Effector memory CD4-positive, alpha-beta T cell (primary cell): ENCODE data around the gene SIK3.

Experiments used
- DNase-seq, 3 donors: peaks; one replicate each; pipeline ENCODE4 v3.0.0-alpha.2; 2020
- H3K27ac ChIP-seq: 2 replicates; pipeline ENCODE4 v1.7.0; 2013; ENCODE audit warnings: mild to moderate bottlenecking, low read length, moderate library complexity; ENCODE audit not compliant: insufficient read depth, poor library complexity, severe bottlenecking
- H3K27me3 ChIP-seq: replicated peaks from 2 replicates; pipeline ENCODE4 v1.7.0; 2013; ENCODE audit warnings: mild to moderate bottlenecking, low read length; ENCODE audit not compliant: insufficient read depth, control insufficient read depth, poor library complexity, severe bottlenecking
- H3K36me3 ChIP-seq: 2 replicates; pipeline ENCODE4 v1.7.0; 2013; ENCODE audit warnings: mild to moderate bottlenecking, low read length, moderate library complexity; ENCODE audit not compliant: control insufficient read depth, insufficient read depth
- H3K4me1 ChIP-seq: 2 replicates; pipeline ENCODE4 v1.7.0; 2013; ENCODE audit warnings: low read length, mild to moderate bottlenecking; ENCODE audit not compliant: control insufficient read depth, insufficient read depth, poor library complexity, severe bottlenecking
- H3K4me3 ChIP-seq: 2 replicates; pipeline ENCODE4 v1.7.0; 2013; ENCODE audit warnings: low read length, low read depth, mild to moderate bottlenecking; ENCODE audit not compliant: insufficient read depth, poor library complexity, severe bottlenecking
- H3K9me3 ChIP-seq: 2 replicates; pipeline ENCODE4 v1.7.0; 2013; ENCODE audit warnings: mild to moderate bottlenecking, low read length, moderate library complexity; ENCODE audit not compliant: control insufficient read depth

The SIK3 gene

GRCh38 chr11:116797816-116798215 is 300.4 kb downstream of the SIK3 start:
- Histone ChIP-seq H3K27ac (no peak overlapping the region), H3K27me3 (no peaks in the 10 kb centered on the region), H3K4me1 (no peaks in the 10 kb centered on the region), H3K36me3 (no peaks in the 10 kb centered on the region), H3K4me3 (no peak overlapping the region), H3K9me3 (no peaks in the 10 kb centered on the region)
- DNase-seq: no peak

DNA sequence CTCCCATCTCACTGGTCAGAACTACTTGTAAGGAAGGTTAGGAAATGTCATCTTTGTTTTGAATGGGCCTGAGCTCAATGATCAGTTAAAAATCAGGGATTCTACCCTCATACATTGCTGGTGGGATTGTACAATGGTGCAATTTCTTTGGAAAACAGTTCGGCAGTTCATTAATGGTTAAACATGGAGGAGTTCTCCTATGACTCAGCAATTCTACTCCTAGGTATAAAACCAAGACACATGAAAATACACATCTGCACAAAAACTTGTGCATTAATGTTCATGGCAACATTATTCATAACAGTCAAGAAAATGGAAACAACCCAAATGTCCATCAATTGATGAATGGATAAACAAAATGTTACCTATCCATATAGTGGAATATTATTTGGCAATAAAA is 301.7 kb downstream of the SIK3 start:
- no peak for DNase-seq
- H3K27ac ChIP-seq: no peak overlapping the region
- H3K9me3 ChIP-seq: no peaks in the 10 kb centered on the region
- no peaks in the 10 kb centered on the region for H3K36me3 ChIP-seq
- peaks cover under 1% of the 10 kb centered on the region for H3K4me1 ChIP-seq
- H3K27me3 ChIP-seq: no peaks in the 10 kb centered on the region
- H3K4me3 ChIP-seq: no peak overlapping the region

DNA sequence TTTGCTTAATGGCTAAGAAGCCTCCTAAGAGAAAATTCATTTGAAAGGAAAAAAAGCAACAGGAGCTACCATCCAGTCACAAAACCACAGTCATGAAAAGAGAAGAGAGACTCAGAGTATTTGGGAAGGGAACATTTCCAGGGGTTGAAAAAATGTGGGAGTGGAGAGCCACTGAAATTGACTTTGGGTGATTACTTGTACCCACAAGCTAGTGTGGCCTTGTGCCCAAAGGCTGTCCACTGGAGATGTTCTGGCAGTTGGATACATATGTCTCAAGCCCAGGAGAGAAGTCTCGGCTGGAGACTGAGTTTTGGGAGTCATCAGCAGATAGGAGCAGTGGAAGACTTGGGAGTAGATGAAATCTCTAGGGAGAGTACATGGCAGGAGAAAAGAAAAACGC is 303.4 kb downstream of the SIK3 start:
- H3K4me3 ChIP-seq: no peak overlapping the region
- no peaks in the 10 kb centered on the region for H3K9me3 ChIP-seq
- no peak for DNase-seq

DNA sequence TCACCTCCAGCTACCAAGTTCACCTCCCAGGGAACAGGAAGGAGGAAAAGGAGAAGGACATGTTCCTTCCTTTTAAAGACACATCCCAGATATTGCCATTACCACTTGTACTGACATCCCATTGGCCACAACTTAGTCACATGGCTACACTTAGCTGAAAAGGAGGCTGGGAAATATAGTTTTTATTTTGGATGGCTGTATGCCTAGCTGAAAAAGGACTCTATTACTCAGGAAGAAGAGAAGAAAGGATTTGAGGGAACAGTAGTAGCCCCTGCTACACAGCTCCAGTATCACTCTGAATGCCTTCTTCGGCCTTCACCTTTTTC is 304.5 kb downstream of the SIK3 start:
- H3K27me3 ChIP-seq: no peaks in the 10 kb centered on the region
- no peaks in the 10 kb centered on the region for H3K9me3 ChIP-seq
- H3K4me3 ChIP-seq: no peak overlapping the region
- no peaks in the 10 kb centered on the region for H3K36me3 ChIP-seq
- peaks cover 9% of the 10 kb centered on the region for H3K4me1 ChIP-seq
- H3K27ac ChIP-seq: no peak overlapping the region
- no peak for DNase-seq

More for the DNA sequence above, 303.4 kb downstream of the SIK3 start:
- peaks cover 9% of the 10 kb centered on the region for H3K4me1 ChIP-seq
- H3K27me3 ChIP-seq: no peaks in the 10 kb centered on the region
- H3K27ac ChIP-seq: no peak overlapping the region
- no peaks in the 10 kb centered on the region for H3K36me3 ChIP-seq
